Measurements from ENCODE around the gene RNF224. TPM values are rescaled to one million over a fixed set of nuclear protein-coding genes. Genes with fewer than 3 reads are reported as not detected.

RNF224 gene
- total RNA-seq, 2 experiments from 2014 or later = 0.14 TPM; not detected in 1

DNA sequence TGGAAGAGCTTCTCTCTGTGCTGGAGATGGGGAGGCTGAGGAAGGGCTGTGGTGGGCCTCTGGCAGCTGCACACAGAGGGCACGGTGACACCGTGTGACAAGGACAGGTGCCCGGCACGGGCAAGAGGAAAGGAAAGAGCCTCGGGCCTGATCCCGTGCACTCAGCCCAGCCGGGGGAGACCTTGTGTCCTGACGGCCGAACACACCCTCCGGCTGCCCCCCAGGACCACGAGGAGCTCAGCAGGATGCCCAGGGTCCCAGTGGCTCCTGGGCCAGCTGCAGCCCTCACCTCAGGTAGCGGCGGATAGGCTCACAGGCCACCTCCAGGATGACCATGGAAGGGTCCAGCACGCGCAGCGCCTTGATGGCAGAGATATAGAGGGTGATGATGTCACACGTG is 44.5 kb upstream of the RNF224 start:
- H3K4me3 ChIP-seq (ENCODE audit: low read length) = no peak overlapping the region
- ATAC-seq (ENCODE audit: poor library complexity) (no peak), DNase-seq (no peak)
- H3K9me3 ChIP-seq (ENCODE audit: control insufficient read depth in 1 of 2, insufficient read depth in 1 of 2, low read length in 2 of 2) = no peaks in the 10 kb centered on the region
- peaks cover 78% of the 10 kb centered on the region for H3K36me3 ChIP-seq (ENCODE audit: insufficient read depth, low read length)
- TF ChIP-seq, protein P1, sequence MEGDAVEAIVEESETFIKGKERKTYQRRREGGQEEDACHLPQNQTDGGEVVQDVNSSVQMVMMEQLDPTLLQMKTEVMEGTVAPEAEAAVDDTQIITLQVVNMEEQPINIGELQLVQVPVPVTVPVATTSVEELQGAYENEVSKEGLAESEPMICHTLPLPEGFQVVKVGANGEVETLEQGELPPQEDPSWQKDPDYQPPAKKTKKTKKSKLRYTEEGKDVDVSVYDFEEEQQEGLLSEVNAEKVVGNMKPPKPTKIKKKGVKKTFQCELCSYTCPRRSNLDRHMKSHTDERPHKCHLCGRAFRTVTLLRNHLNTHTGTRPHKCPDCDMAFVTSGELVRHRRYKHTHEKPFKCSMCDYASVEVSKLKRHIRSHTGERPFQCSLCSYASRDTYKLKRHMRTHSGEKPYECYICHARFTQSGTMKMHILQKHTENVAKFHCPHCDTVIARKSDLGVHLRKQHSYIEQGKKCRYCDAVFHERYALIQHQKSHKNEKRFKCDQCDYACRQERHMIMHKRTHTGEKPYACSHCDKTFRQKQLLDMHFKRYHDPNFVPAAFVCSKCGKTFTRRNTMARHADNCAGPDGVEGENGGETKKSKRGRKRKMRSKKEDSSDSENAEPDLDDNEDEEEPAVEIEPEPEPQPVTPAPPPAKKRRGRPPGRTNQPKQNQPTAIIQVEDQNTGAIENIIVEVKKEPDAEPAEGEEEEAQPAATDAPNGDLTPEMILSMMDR (IDR thresholded peaks at IDR 0.05) = no peak
- Mint-ChIP-seq H3K9me3 (no peaks in the 10 kb centered on the region), H3K27ac (no peak overlapping the region), H3K4me3 (peak overlapping the region; percentile 4), H3K27me3 (no peaks in the 10 kb centered on the region), H3K36me3 (ENCODE audit: low read depth) (peaks cover 61% of the 10 kb centered on the region), H3K4me1 (ENCODE audit: low read depth) (peaks cover 19% of the 10 kb centered on the region)
- H3K27me3 ChIP-seq (ENCODE audit: control insufficient read depth in 1 of 2, insufficient read depth in 2 of 2, low read length in 2 of 2) = no peaks in the 10 kb centered on the region
- CTCF ChIA-PET = no interaction called here
- peaks cover 27% of the 10 kb centered on the region for H3K4me1 ChIP-seq (ENCODE audit: insufficient read depth, low read length)
- intact Hi-C loops (cut with DNase I, micrococcal nuclease) = no loop called here
- no peak overlapping the region for H3K27ac ChIP-seq (ENCODE audit: low read depth in 1 of 2, low read length in 2 of 2)
- POLR2A ChIA-PET = no interaction called here

DNA sequence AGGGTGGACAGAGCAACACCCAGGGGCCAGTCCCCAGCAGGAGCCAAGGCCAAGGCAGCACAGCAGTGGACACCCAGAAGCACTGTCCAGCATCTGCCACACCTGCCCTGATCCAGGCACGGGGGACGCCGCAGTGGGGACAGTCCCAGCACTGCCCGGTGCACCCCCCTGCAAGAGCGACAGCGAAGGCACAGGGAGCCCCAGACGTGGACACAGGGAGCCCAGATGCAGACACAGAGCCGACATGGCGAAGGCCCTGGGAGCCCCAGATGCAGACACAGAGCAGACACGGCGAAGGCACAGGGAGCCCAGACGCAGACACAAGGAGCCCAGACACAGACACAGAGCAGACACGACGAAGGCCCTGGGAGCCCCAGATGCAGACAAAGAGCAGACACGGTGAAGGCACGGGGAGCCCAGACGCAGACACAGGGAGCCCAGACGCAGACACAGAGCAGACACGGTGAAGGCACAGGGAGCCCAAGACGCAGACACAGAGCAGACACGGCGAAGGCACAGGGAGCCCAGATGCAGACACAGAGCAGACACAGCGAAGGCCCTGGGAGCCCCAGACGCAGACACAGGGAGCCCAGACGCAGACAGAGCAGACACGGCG is 43.2 kb upstream of the RNF224 start:
- Mint-ChIP-seq H3K27ac (peak overlapping the region; percentile 39), H3K9me3 (no peaks in the 10 kb centered on the region), H3K27me3 (no peaks in the 10 kb centered on the region), H3K4me1 (ENCODE audit: low read depth) (peaks cover 22% of the 10 kb centered on the region), H3K36me3 (ENCODE audit: low read depth) (peaks cover 68% of the 10 kb centered on the region), H3K4me3 (peak overlapping the region; percentile 56)
- intact Hi-C loops (cut with DNase I, micrococcal nuclease) = no loop called here
- TF ChIP-seq, protein P1 (IDR thresholded peaks at IDR 0.05) = no peak
- DNase-seq (no peak), ATAC-seq (ENCODE audit: poor library complexity) (no peak)
- no peaks in the 10 kb centered on the region for H3K9me3 ChIP-seq (ENCODE audit: control insufficient read depth in 1 of 2, insufficient read depth in 1 of 2, low read length in 2 of 2)
- H3K27me3 ChIP-seq (ENCODE audit: control insufficient read depth in 1 of 2, insufficient read depth in 2 of 2, low read length in 2 of 2) = no peaks in the 10 kb centered on the region
- ChIA-PET CTCF (no interaction called here), POLR2A (no interaction called here)
- peaks cover 71% of the 10 kb centered on the region for H3K36me3 ChIP-seq (ENCODE audit: insufficient read depth, low read length)
- no peak overlapping the region for H3K27ac ChIP-seq (ENCODE audit: low read depth in 1 of 2, low read length in 2 of 2)
- H3K4me1 ChIP-seq (ENCODE audit: insufficient read depth, low read length) = peaks cover 35% of the 10 kb centered on the region
- H3K4me3 ChIP-seq (ENCODE audit: low read length) = no peak overlapping the region

DNA sequence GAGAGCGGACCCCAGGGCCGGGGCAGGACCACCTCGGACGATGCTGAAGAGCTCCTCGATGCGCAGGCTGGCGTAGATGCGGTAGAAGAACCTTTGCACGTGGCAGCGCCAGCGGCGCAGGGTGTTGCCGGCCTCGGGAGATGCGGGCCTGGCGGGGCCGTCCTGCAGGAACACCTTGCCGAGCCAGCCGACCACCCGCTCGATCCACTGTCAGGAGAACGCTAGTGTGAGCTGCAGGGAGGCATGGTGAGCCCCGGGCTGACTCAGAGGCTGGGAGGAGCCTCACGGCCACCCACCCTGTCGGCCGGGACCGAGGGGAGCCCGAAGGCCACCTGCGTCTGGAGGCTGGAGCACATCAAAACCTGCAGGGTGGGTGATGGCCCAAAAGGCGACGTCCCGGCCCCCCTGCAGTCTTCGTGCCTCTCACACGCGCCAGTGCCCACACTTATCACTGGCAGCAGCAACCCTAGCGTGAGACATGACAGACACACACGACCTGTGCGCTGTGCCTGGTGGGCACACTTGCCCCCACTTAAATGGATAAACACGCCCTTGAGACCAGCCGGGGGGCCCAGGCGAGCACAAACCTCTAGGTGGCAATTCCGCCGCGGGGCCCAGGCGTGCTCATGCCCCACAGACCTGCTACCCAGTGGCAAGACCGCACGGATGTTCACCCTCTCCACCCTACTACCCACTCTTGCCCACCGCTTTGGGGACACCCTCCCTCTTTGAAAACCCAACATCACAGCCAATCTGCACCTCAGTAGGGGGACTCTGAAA is 42.2 kb upstream of the RNF224 start:
- Mint-ChIP-seq H3K27ac (no peak overlapping the region), H3K27me3 (no peaks in the 10 kb centered on the region), H3K36me3 (ENCODE audit: low read depth) (peaks cover 70% of the 10 kb centered on the region), H3K4me3 (no peak overlapping the region), H3K4me1 (ENCODE audit: low read depth) (peaks cover 29% of the 10 kb centered on the region), H3K9me3 (no peaks in the 10 kb centered on the region)
- TF ChIP-seq, protein P1 (IDR thresholded peaks at IDR 0.05) = no peak
- peaks cover 44% of the 10 kb centered on the region for H3K4me1 ChIP-seq (ENCODE audit: insufficient read depth, low read length)
- ATAC-seq (ENCODE audit: poor library complexity) = no peak
- peaks cover 66% of the 10 kb centered on the region for H3K36me3 ChIP-seq (ENCODE audit: insufficient read depth, low read length)
- no peak overlapping the region for H3K4me3 ChIP-seq (ENCODE audit: low read length)
- no peaks in the 10 kb centered on the region for H3K9me3 ChIP-seq (ENCODE audit: control insufficient read depth in 1 of 2, insufficient read depth in 1 of 2, low read length in 2 of 2)
- DNase-seq = no peak
- intact Hi-C loops (cut with DNase I, micrococcal nuclease) = loop anchor here in 1 of 2 experiments (5.0 kb wide), 1 partner anchor 52 kb away; no protein-coding TSS in a partner anchor
- ChIA-PET POLR2A (no interaction called here), CTCF (no interaction called here)
- H3K27ac ChIP-seq (ENCODE audit: low read depth in 1 of 2, low read length in 2 of 2) = no peak overlapping the region
- no peaks in the 10 kb centered on the region for H3K27me3 ChIP-seq (ENCODE audit: control insufficient read depth in 1 of 2, insufficient read depth in 2 of 2, low read length in 2 of 2)
